HepG2 (cell line): Measurements from ENCODE around the gene DYDC2. TPM values are rescaled to one million over a fixed set of nuclear protein-coding genes. Genes with fewer than 3 reads are reported as not detected.

ENCODE experiments used
- ATF1 ChIP-seq: IDR thresholded peaks from 2 replicates; pipeline ENCODE4 v1.6.1; 2016; ENCODE audit warnings: mild to moderate bottlenecking, control low read depth
- BCLAF1 ChIP-seq: fragments of 450-650 bp; IDR thresholded peaks from 2 replicates; pipeline ENCODE4 v1.6.1; 2017; ENCODE audit warnings: mild to moderate bottlenecking
- CBX1 ChIP-seq: IDR thresholded peaks from one replicate; pipeline ENCODE4 v1.6.1; 2016; ENCODE audit warnings: antibody characterized with exemption, low read depth
- EZH2 ChIP-seq: conservative IDR thresholded peaks from 2 replicates; pipeline ENCODE4 v1.6.1; 2012; ENCODE audit warnings: mild to moderate bottlenecking, low read depth, low read length, moderate library complexity
- HOXA3 ChIP-seq: sonication (generic); formaldehyde crosslinking; IDR thresholded peaks from 2 replicates; pipeline ENCODE4 v1.5.0; 2020; ENCODE audit warnings: missing genetic modification reagents
- JUNB ChIP-seq: sonication (generic); formaldehyde crosslinking; IDR thresholded peaks from 2 replicates; pipeline ENCODE4 v1.8.0; 2022; ENCODE audit warnings: missing genetic modification reagents, mild to moderate bottlenecking, borderline replicate concordance
- KAT7 ChIP-seq: IDR thresholded peaks from 2 replicates; pipeline ENCODE4 v1.6.1; 2018; ENCODE audit warnings: borderline replicate concordance, missing compliant biosample characterization
- KDM5A ChIP-seq: fragments of 200-600 bp; sonication (generic); IDR thresholded peaks from 2 replicates; pipeline ENCODE4 v1.7.0; 2018; ENCODE audit warnings: antibody characterized with exemption, mild to moderate bottlenecking, low read length, borderline replicate concordance
- KLF16 ChIP-seq, 2 experiments: sonication (generic) in 1 of 2; formaldehyde crosslinking in 1 of 2; IDR thresholded peaks; 2 replicates each; pipeline versions ENCODE4 v1.6.1 to v1.8.0; 2016 to 2023; ENCODE audit warnings: missing genetic modification reagents in 2 of 2, missing compliant biosample characterization in 1 of 2
- MIXL1 ChIP-seq: IDR thresholded peaks from 2 replicates; pipeline ENCODE4 v1.6.1; 2016
- MXD4 ChIP-seq: IDR thresholded peaks from 2 replicates; pipeline ENCODE4 v1.6.1; 2016; ENCODE audit warnings: mild to moderate bottlenecking, missing biosample characterization, missing genetic modification reagents
- NFIC ChIP-seq: IDR thresholded peaks from 2 replicates; pipeline ENCODE4 v1.6.1; 2012; ENCODE audit warnings: mild to moderate bottlenecking, low read length, inconsistent platforms
- NFYC ChIP-seq: IDR thresholded peaks from 2 replicates; pipeline ENCODE4 v1.6.1; 2016; ENCODE audit warnings: missing genetic modification reagents, missing compliant biosample characterization
- PAF1 ChIP-seq: IDR thresholded peaks from 2 replicates; pipeline ENCODE4 v1.6.1; 2016; ENCODE audit warnings: missing genetic modification reagents, missing compliant biosample characterization
- PHF8 ChIP-seq: sonication (generic); formaldehyde crosslinking; IDR thresholded peaks from 2 replicates; pipeline ENCODE4 v1.5.0; 2020; ENCODE audit warnings: missing genetic modification reagents
- RFX1 ChIP-seq: fragments of 450-650 bp; IDR thresholded peaks from 2 replicates; pipeline ENCODE4 v1.6.1; 2017
- SNAI1 ChIP-seq: sonication (generic); formaldehyde crosslinking; IDR thresholded peaks from 2 replicates; pipeline ENCODE4 v1.5.0; 2020; ENCODE audit warnings: mild to moderate bottlenecking, missing genetic modification reagents, borderline replicate concordance
- SYNCRIP ChIP-seq: fragments of 200-400 bp; formaldehyde crosslinking; IDR thresholded peaks from 2 replicates; pipeline ENCODE4 v1.6.1; 2018; ENCODE audit warnings: mild to moderate bottlenecking, low read depth, low read length; ENCODE audit not compliant: insufficient read depth
- XRCC5 ChIP-seq: fragments of 200-400 bp; formaldehyde crosslinking; optimal IDR thresholded peaks from 2 replicates; pipeline ENCODE3; 2017; ENCODE audit warnings: mild to moderate bottlenecking, low read length
- ZBTB42 ChIP-seq: sonication (generic); formaldehyde crosslinking; IDR thresholded peaks from 2 replicates; pipeline ENCODE4 v1.5.0; 2020; ENCODE audit warnings: mild to moderate bottlenecking, missing genetic modification reagents
- ZFY ChIP-seq: sonication (generic); formaldehyde crosslinking; IDR thresholded peaks from 2 replicates; pipeline ENCODE4 v1.4.0; 2020; ENCODE audit warnings: missing genetic modification reagents
- ZNF121 ChIP-seq: sonication (generic); formaldehyde crosslinking; IDR thresholded peaks from 2 replicates; pipeline ENCODE4 v1.5.0; 2020; ENCODE audit warnings: mild to moderate bottlenecking, missing genetic modification reagents
- ZNF124 ChIP-seq: sonication (generic); formaldehyde crosslinking; IDR thresholded peaks from 2 replicates; pipeline ENCODE4 v1.4.0; 2020; ENCODE audit warnings: missing genetic modification reagents
- ZNF232 ChIP-seq: sonication (generic); formaldehyde crosslinking; IDR thresholded peaks from 2 replicates; pipeline ENCODE4 v1.4.0; 2020; ENCODE audit warnings: missing genetic modification reagents, borderline replicate concordance
- ZNF326 ChIP-seq: sonication (generic); formaldehyde crosslinking; IDR thresholded peaks from 2 replicates; pipeline ENCODE4 v1.4.0; 2020; ENCODE audit warnings: missing genetic modification reagents, borderline replicate concordance
- ZNF7 ChIP-seq: IDR thresholded peaks from 2 replicates; pipeline ENCODE4 v1.6.1; 2016; ENCODE audit warnings: missing biosample characterization, missing genetic modification reagents
- ZNF761 ChIP-seq: sonication (generic); formaldehyde crosslinking; conservative IDR thresholded peaks from 2 replicates; pipeline ENCODE4 v1.4.0; 2020; ENCODE audit warnings: mild to moderate bottlenecking, missing genetic modification reagents
- polyA plus RNA-seq, 8 experiments: library from polyadenylated mRNA; depleted of rRNA in 3 of 8; stranded (reverse) in 7 of 8; unstranded in 1 of 8; fragments of >200 nt; fragmentation: Illumina TruSeq in 4 of 8; extraction: Trizol in 4 of 8; gene quantifications; 2 replicates each; pipeline versions ENCODE4 v1.2.1 to v1.2.3, GENCODE V29; 2011 to 2016; ENCODE audit warnings: low read depth in 4 of 8, missing spikeins in 1 of 8, mixed read lengths in 1 of 8; ENCODE audit not compliant: insufficient read depth in 1 of 8
- total RNA-seq, 5 experiments: library from RNA; depleted of rRNA; stranded (reverse); fragments of >200 nt; fragmentation: Illumina TruSeq; extraction: Trizol; gene quantifications; 2 replicates each; pipeline ENCODE4 v1.2.3, GENCODE V29; 2016; ENCODE audit warnings: low read depth in 1 of 5
- TF ChIP-seq, protein P1 (sequence below): sonication (generic); formaldehyde crosslinking; IDR thresholded peaks from 2 replicates; pipeline ENCODE4 v1.5.1; 2020; ENCODE audit warnings: missing genetic modification reagents, mild to moderate bottlenecking, borderline replicate concordance
- TF ChIP-seq, protein P2 (sequence below): sonication (generic); formaldehyde crosslinking; IDR thresholded peaks from 2 replicates; pipeline ENCODE4 v1.4.0; 2020; ENCODE audit warnings: missing genetic modification reagents

DYDC2 gene
- total and polyA plus RNA-seq, 2 of the 13 experiments (the other 11 are each of a cell fraction or from before 2014, with no cell fraction given): 0.98 to 2.3 TPM

GRCh38 chr10:80411267-80411668, 54.7 kb downstream of the DYDC2 start (continued):
- TF ChIP-seq BCLAF1: no peak
- TF ChIP-seq ZNF7: no peak
- no peak for TF ChIP-seq ATF1 (CRISPR knock-in tag)
- TF ChIP-seq ZNF124 (CRISPR knock-in tag): no peak
- no peak for TF ChIP-seq ZNF232 (CRISPR knock-in tag)
- no peak for TF ChIP-seq PHF8 (CRISPR knock-in tag)
- TF ChIP-seq ZFY (CRISPR knock-in tag): peak; percentile 71
- TF ChIP-seq KDM5A: no peak
- no peak for TF ChIP-seq SYNCRIP
- TF ChIP-seq, protein P1, sequence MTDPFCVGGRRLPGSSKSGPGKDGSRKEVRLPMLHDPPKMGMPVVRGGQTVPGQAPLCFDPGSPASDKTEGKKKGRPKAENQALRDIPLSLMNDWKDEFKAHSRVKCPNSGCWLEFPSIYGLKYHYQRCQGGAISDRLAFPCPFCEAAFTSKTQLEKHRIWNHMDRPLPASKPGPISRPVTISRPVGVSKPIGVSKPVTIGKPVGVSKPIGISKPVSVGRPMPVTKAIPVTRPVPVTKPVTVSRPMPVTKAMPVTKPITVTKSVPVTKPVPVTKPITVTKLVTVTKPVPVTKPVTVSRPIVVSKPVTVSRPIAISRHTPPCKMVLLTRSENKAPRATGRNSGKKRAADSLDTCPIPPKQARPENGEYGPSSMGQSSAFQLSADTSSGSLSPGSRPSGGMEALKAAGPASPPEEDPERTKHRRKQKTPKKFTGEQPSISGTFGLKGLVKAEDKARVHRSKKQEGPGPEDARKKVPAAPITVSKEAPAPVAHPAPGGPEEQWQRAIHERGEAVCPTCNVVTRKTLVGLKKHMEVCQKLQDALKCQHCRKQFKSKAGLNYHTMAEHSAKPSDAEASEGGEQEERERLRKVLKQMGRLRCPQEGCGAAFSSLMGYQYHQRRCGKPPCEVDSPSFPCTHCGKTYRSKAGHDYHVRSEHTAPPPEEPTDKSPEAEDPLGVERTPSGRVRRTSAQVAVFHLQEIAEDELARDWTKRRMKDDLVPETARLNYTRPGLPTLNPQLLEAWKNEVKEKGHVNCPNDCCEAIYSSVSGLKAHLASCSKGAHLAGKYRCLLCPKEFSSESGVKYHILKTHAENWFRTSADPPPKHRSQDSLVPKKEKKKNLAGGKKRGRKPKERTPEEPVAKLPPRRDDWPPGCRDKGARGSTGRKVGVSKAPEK (CRISPR knock-in tag): no peak
- TF ChIP-seq, protein P2, sequence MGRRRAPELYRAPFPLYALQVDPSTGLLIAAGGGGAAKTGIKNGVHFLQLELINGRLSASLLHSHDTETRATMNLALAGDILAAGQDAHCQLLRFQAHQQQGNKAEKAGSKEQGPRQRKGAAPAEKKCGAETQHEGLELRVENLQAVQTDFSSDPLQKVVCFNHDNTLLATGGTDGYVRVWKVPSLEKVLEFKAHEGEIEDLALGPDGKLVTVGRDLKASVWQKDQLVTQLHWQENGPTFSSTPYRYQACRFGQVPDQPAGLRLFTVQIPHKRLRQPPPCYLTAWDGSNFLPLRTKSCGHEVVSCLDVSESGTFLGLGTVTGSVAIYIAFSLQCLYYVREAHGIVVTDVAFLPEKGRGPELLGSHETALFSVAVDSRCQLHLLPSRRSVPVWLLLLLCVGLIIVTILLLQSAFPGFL (CRISPR knock-in tag): no peak
- TF ChIP-seq NFYC (CRISPR knock-in tag): no peak
- no peak for TF ChIP-seq ZNF121 (CRISPR knock-in tag)
- no peak for TF ChIP-seq RFX1
- TF ChIP-seq MIXL1 (CRISPR knock-in tag): 0 out of 2 replicates have a peak, but pooled peaks have one; percentile 19
- TF ChIP-seq EZH2: no peak
- TF ChIP-seq PAF1 (CRISPR knock-in tag): no peak
- no peak for TF ChIP-seq CBX1
- no peak for TF ChIP-seq ZNF761 (CRISPR knock-in tag)
- no peak for TF ChIP-seq JUNB (CRISPR knock-in tag)
- TF ChIP-seq KLF16 (CRISPR knock-in tag; IDR thresholded peaks at IDR 0.05): no peak
- TF ChIP-seq MXD4 (CRISPR knock-in tag): 0 out of 2 replicates have a peak, but pooled peaks have one; percentile 20
- peak; percentile 29 for TF ChIP-seq XRCC5
- no peak for TF ChIP-seq SNAI1 (CRISPR knock-in tag)
- TF ChIP-seq ZNF326 (CRISPR knock-in tag): no peak
- no peak for TF ChIP-seq NFIC
- TF ChIP-seq HOXA3 (CRISPR knock-in tag): peak; percentile 56
- TF ChIP-seq KAT7 (CRISPR knock-in tag): no peak
- no peak for TF ChIP-seq ZBTB42 (CRISPR knock-in tag)
